ENCODE data around the gene MYH10. TPM values are rescaled to one million over a fixed set of nuclear protein-coding genes. Genes with fewer than 3 reads are reported as not detected.
A peak's percentile ranks its signal among the peaks of the same experiment; 100 is the strongest.

MYH10 gene
- total RNA-seq, 1 donor from 2014 or later: 83.3 TPM

DNA sequence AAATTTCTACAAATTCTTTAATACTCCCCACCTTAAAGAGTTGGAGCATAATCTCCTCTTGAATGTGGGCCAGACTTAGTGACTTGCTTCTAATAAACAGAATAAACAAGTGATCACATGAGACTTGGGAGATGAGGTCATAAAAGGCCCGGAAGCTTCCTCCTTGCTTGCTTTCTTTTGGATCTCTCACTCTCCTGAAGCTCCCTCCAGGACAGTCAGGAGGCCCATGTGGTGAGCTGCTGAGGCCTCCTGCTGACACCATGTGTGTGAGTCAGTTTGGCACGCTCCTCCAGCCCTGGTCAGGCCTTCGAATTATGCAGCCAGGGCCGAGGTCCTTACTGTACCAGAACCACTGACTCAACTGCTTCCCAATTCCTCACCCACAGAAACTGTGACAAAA lies 141.6 kb downstream of the MYH10 start:
- Histone ChIP-seq H3K9me3 (no peaks in the 10 kb centered on the region), H3K4me1 (no peaks in the 10 kb centered on the region), H3K36me3 (peaks cover 73% of the 10 kb centered on the region), H3K4me3 (no peak overlapping the region), H3K27ac (no peak overlapping the region), H3K27me3 (ENCODE audit: low read depth) (no peaks in the 10 kb centered on the region)
- intact Hi-C loops (cut with DNase I): no loop called here
- TF ChIP-seq, protein P1, sequence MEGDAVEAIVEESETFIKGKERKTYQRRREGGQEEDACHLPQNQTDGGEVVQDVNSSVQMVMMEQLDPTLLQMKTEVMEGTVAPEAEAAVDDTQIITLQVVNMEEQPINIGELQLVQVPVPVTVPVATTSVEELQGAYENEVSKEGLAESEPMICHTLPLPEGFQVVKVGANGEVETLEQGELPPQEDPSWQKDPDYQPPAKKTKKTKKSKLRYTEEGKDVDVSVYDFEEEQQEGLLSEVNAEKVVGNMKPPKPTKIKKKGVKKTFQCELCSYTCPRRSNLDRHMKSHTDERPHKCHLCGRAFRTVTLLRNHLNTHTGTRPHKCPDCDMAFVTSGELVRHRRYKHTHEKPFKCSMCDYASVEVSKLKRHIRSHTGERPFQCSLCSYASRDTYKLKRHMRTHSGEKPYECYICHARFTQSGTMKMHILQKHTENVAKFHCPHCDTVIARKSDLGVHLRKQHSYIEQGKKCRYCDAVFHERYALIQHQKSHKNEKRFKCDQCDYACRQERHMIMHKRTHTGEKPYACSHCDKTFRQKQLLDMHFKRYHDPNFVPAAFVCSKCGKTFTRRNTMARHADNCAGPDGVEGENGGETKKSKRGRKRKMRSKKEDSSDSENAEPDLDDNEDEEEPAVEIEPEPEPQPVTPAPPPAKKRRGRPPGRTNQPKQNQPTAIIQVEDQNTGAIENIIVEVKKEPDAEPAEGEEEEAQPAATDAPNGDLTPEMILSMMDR (IDR thresholded peaks at IDR 0.05): no peak
- ATAC-seq: peak; percentile 46 to 53
- no peak for DNase-seq

DNA sequence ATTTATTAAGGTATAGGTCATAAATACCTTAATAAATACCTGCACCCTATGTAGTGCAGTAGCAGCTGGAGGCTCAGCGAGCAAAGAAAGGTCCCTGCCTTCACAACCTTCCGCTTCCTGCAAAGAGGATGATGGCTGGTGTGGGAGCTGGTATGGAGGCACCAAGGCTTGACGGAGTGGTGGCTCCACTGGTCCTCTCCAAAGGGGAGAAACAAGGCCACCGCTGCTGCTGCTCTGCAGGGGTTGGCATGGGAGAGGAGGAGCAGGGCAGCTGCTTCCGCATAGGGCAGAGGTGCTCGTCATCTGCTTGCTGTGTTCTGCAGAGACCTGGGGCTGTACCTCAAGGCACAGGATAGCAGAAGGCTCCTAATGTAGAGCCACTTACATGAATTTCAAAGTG lies 142.0 kb downstream of the MYH10 start:
- Histone ChIP-seq H3K4me1 (no peaks in the 10 kb centered on the region), H3K27ac (no peak overlapping the region), H3K4me3 (no peak overlapping the region), H3K27me3 (ENCODE audit: low read depth) (no peaks in the 10 kb centered on the region), H3K36me3 (peaks cover 74% of the 10 kb centered on the region), H3K9me3 (no peaks in the 10 kb centered on the region)
- intact Hi-C loops (cut with DNase I): no loop called here
- DNase-seq (no peak), ATAC-seq (peak in 1 of 2 donors; percentile 15)
- TF ChIP-seq, protein P1 (IDR thresholded peaks at IDR 0.05): no peak

DNA sequence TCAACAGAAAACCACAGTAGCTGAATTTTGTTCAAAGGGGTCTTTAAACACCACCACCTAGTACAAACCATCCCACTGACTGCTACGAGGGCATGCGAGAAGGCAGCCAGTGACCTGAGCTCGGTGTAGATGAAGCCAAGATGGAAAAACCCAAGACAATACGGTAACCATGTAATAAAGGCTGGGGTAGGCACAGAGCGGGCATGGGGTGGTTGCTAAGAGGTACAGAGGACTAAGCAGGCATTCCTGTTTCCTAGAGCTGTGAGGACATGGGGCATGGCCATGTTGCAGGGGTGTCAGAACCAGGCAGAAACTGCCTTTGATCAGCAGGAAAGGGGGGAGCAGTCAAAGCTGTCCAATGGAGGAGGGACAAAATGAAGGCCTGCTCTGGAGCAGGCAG lies 142.8 kb downstream of the MYH10 start:
- H3K4me1 ChIP-seq: no peaks in the 10 kb centered on the region
- H3K27me3 ChIP-seq (ENCODE audit: low read depth): no peaks in the 10 kb centered on the region
- no peak overlapping the region for H3K4me3 ChIP-seq
- intact Hi-C loops (cut with DNase I): no loop called here
- ATAC-seq: no peak
- H3K9me3 ChIP-seq: no peaks in the 10 kb centered on the region
- peaks cover 78% of the 10 kb centered on the region for H3K36me3 ChIP-seq
- TF ChIP-seq, protein P1 (IDR thresholded peaks at IDR 0.05): no peak
- no peak overlapping the region for H3K27ac ChIP-seq
- DNase-seq: no peak

DNA sequence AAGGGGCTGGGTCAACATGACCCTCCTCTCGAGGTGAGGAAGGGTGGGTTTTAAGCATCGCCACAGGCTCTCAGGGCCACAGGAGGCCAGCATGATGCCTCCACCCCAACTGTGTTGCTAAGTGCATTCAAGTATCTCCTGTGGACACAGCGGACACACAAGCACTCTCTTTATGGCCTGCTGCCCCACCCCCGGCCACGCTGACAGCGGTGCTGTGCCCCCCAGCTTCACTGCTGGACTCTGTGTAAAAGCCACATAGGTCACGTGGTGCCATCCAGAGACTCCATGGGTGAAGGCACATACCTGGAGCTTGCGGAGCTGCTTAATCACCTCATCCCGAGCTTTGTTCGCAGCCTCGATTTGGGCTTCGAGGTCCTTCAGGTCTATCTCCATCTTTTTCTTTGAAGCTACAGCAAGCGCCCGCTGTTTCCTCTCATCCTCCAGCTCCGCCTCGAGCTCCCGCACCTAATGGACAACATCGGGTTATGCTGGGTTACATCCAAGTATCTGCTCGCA lies 143.3 kb downstream of the MYH10 start:
- ATAC-seq (no peak), DNase-seq (no peak)
- no peaks in the 10 kb centered on the region for H3K9me3 ChIP-seq
- no peaks in the 10 kb centered on the region for H3K4me1 ChIP-seq
- no peak overlapping the region for H3K27ac ChIP-seq
- peaks cover 78% of the 10 kb centered on the region for H3K36me3 ChIP-seq
- intact Hi-C loops (cut with DNase I): no loop called here
- H3K27me3 ChIP-seq (ENCODE audit: low read depth): no peaks in the 10 kb centered on the region
- TF ChIP-seq, protein P1 (IDR thresholded peaks at IDR 0.05): no peak
- no peak overlapping the region for H3K4me3 ChIP-seq

DNA sequence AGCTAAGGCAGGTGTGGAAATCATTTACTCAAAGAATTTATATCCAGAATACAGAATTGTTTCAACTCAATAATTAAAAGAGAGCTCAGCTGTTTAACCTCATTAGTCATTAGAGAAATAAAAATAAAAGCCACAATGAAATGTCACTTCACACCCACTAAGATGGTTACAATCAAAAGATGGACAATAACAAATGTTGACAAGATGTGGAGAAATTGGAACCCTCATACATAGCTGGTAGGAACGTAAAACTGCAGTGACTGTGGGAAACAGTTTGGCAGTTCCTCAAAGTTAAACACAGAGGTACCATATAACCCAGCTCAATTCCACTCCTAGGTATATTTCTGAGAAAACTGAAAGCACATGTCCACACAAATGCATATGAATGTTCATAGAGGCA lies 145.0 kb downstream of the MYH10 start:
- no peaks in the 10 kb centered on the region for H3K27me3 ChIP-seq (ENCODE audit: low read depth)
- no peaks in the 10 kb centered on the region for H3K9me3 ChIP-seq
- intact Hi-C loops (cut with DNase I): no loop called here
- H3K4me3 ChIP-seq: no peak overlapping the region
- TF ChIP-seq, protein P1 (IDR thresholded peaks at IDR 0.05): no peak
- H3K36me3 ChIP-seq: peaks cover 78% of the 10 kb centered on the region
- ATAC-seq (no peak), DNase-seq (no peak)
- H3K27ac ChIP-seq: no peak overlapping the region
- peaks cover 2% of the 10 kb centered on the region for H3K4me1 ChIP-seq

DNA sequence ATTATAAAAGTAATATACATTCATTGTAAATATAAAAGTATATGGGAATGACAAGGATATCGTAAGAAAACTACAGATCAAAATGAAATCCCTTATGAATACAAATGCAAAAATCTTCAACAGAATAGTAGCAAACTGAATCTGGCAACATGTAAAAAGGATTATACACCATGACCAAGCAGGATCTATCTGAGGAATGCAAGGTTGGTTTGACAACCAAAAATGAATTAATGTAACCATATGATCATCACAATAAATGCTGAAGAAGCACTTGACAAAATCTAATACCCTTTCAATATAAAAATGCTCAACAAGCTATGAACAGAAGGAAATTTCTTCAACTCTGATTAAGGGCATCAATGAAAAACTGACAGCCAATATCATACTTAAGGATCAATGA lies 146.1 kb downstream of the MYH10 start:
- peaks cover 11% of the 10 kb centered on the region for H3K4me1 ChIP-seq
- no peak overlapping the region for H3K4me3 ChIP-seq
- H3K27me3 ChIP-seq (ENCODE audit: low read depth): no peaks in the 10 kb centered on the region
- no peak for ATAC-seq
- peaks cover 78% of the 10 kb centered on the region for H3K36me3 ChIP-seq
- intact Hi-C loops (cut with DNase I): no loop called here
- TF ChIP-seq, protein P1 (IDR thresholded peaks at IDR 0.05): no peak
- no peaks in the 10 kb centered on the region for H3K9me3 ChIP-seq
- DNase-seq: no peak
- H3K27ac ChIP-seq: no peak overlapping the region

All from lower lobe of right lung (tissue), 2 donors.